Stimulated activated CD8-positive, alpha-beta memory T cell treated with anti-CD3 and anti-CD28 coated beads, Interleukin-15, amount 100 ng/mL, for 48 hours (primary cell): Measurements from ENCODE around the gene KCNJ5.
"Not testable (repeated sequence)": the region's sequence is repeated elsewhere in the genome, so short reads cannot be mapped to it uniquely, and the experiment has no call there.

ENCODE experiments used
- DNase-seq, 2 donors: peaks; one replicate each; pipeline ENCODE4 v3.0.0-alpha.2; 2020; ENCODE audit warnings: low read depth in 2 of 2

KCNJ5 gene

GRCh38 chr11:128911701-128912100 lies 20.5 kb downstream of the KCNJ5 start:
- DNase-seq: no peak

GRCh38 chr11:128913806-128914205 lies 22.6 kb downstream of the KCNJ5 start:
- no peak for DNase-seq

- DNase-seq: no peak
Observed at GRCh38 chr11:128914216-128915148, 23.3 kb downstream of the KCNJ5 start.

GRCh38 chr11:128915149-128915521 lies 24.0 kb downstream of the KCNJ5 start:
- no peak for DNase-seq

- DNase-seq: no peak
Observed at GRCh38 chr11:128916037-128916572, 24.9 kb downstream of the KCNJ5 start.

- no peak for DNase-seq
Observed at GRCh38 chr11:128916681-128917080, 25.5 kb downstream of the KCNJ5 start.

GRCh38 chr11:128917144-128917724 lies 26.1 kb downstream of the KCNJ5 start:
- DNase-seq: no peak

GRCh38 chr11:128919216-128919615 lies 28.1 kb downstream of the KCNJ5 start:
- no peak for DNase-seq

GRCh38 chr11:128919635-128920034 lies 28.5 kb downstream of the KCNJ5 start:
- not testable (repeated sequence) for DNase-seq

- DNase-seq: no peak
Observed at GRCh38 chr11:128920666-128921065, 29.5 kb downstream of the KCNJ5 start.

- no peak for DNase-seq
Observed at GRCh38 chr11:128921793-128922192, 30.6 kb downstream of the KCNJ5 start.

GRCh38 chr11:128924104-128924503 lies 32.9 kb downstream of the KCNJ5 start:
- no peak for DNase-seq

GRCh38 chr11:128924510-128925249 lies 33.5 kb downstream of the KCNJ5 start:
- DNase-seq: no peak

GRCh38 chr11:128925250-128925600 lies 34.1 kb downstream of the KCNJ5 start:
- no peak for DNase-seq

GRCh38 chr11:128926000-128926399 lies 34.8 kb downstream of the KCNJ5 start:
- DNase-seq: no peak

- no peak for DNase-seq
Observed at GRCh38 chr11:128926437-128927107, 35.4 kb downstream of the KCNJ5 start.

- no peak for DNase-seq
Observed at GRCh38 chr11:128927108-128927461, 35.9 kb downstream of the KCNJ5 start.

- DNase-seq: no peak
Observed at GRCh38 chr11:128927683-128928336, 36.7 kb downstream of the KCNJ5 start.

- DNase-seq: no peak
Observed at GRCh38 chr11:128928400-128928799, 37.2 kb downstream of the KCNJ5 start.

- no peak for DNase-seq
Observed at GRCh38 chr11:128929468-128929867, 38.3 kb downstream of the KCNJ5 start.

- DNase-seq: no peak
Observed at GRCh38 chr11:128929991-128930390, 38.8 kb downstream of the KCNJ5 start.
